Measurements from ENCODE around the gene APAF1.

- TF ChIP-seq, protein P1, sequence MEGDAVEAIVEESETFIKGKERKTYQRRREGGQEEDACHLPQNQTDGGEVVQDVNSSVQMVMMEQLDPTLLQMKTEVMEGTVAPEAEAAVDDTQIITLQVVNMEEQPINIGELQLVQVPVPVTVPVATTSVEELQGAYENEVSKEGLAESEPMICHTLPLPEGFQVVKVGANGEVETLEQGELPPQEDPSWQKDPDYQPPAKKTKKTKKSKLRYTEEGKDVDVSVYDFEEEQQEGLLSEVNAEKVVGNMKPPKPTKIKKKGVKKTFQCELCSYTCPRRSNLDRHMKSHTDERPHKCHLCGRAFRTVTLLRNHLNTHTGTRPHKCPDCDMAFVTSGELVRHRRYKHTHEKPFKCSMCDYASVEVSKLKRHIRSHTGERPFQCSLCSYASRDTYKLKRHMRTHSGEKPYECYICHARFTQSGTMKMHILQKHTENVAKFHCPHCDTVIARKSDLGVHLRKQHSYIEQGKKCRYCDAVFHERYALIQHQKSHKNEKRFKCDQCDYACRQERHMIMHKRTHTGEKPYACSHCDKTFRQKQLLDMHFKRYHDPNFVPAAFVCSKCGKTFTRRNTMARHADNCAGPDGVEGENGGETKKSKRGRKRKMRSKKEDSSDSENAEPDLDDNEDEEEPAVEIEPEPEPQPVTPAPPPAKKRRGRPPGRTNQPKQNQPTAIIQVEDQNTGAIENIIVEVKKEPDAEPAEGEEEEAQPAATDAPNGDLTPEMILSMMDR (IDR thresholded peaks at IDR 0.05; ENCODE audit: low read depth, low read length, missing input control), result no peak
- TF ChIP-seq RAD21 (IDR thresholded peaks at IDR 0.05) (no peak), HNF4G (IDR thresholded peaks at IDR 0.05) (no peak), FOXA1 (IDR thresholded peaks at IDR 0.05) (no peak), GABPA (IDR thresholded peaks at IDR 0.05 in 1 of 2, conservative IDR thresholded peaks at IDR 0.05 in 1 of 2) (no peak)
Measured at GRCh38 chr12:98635657-98636323, 9.3 kb upstream of the APAF1 start.

All from liver (tissue), 3 donors.